HG03354 (cell line): ENCODE measurements around the gene CACNA1S.

Experiments used
- ATAC-seq: cut with Tn5 transposase; IDR thresholded peaks from one replicate; pipeline ENCODE4 v1.9.1; 2021; ENCODE audit warnings: mild to moderate bottlenecking; ENCODE audit not compliant: unreplicated experiment, poor library complexity, severe bottlenecking

Gene CACNA1S

GRCh38 chr1:201112173-201112731 is at the start of gene CACNA1S:
TSS of gene CACNA1S (minus strand) at chr1:201112426. CDS start at chr1:201112339, 87 bp downstream.
- no peak for ATAC-seq

- ATAC-seq: no peak
These were observed 45.7 kb upstream of the CACNA1S start for GRCh38 chr1:201157949-201158348.

- no peak for ATAC-seq
These were observed 44.6 kb upstream of the CACNA1S start for GRCh38 chr1:201156819-201157218.

- ATAC-seq: no peak
These were observed 44.1 kb upstream of the CACNA1S start for GRCh38 chr1:201156346-201156745.

- no peak for ATAC-seq
These were observed 43.1 kb upstream of the CACNA1S start for GRCh38 chr1:201155354-201155753.

- ATAC-seq: peak; percentile 97
These were observed 42.4 kb upstream of the CACNA1S start, which contains the start of gene TMEM9 for GRCh38 chr1:201154389-201155165. TSS of gene TMEM9 (minus strand) at chr1:201154474. CDS start at chr1:201153923, 551 bp downstream.

GRCh38 chr1:201153474-201154388 is 41.5 kb upstream of the CACNA1S start:
- ATAC-seq: peak; percentile 82

- no peak for ATAC-seq
These were observed 37.2 kb upstream of the CACNA1S start for GRCh38 chr1:201149400-201149799.

- ATAC-seq: no peak
These were observed 35.3 kb upstream of the CACNA1S start for GRCh38 chr1:201147396-201148015.

GRCh38 chr1:201146626-201147390 is 34.6 kb upstream of the CACNA1S start:
- no peak for ATAC-seq

- ATAC-seq: no peak
These were observed 33.6 kb upstream of the CACNA1S start for GRCh38 chr1:201145816-201146215.

- no peak for ATAC-seq
These were observed 32.9 kb upstream of the CACNA1S start for GRCh38 chr1:201145132-201145531.

GRCh38 chr1:201144701-201145100 is 32.5 kb upstream of the CACNA1S start:
- no peak for ATAC-seq

GRCh38 chr1:201143726-201144635 is 31.8 kb upstream of the CACNA1S start:
- ATAC-seq: no peak

GRCh38 chr1:201142849-201143725 is 30.9 kb upstream of the CACNA1S start:
- no peak for ATAC-seq

GRCh38 chr1:201142011-201142848 is 30.0 kb upstream of the CACNA1S start:
- ATAC-seq: no peak
